Stimulated activated CD4-positive, alpha-beta T cell treated with anti-CD3 and anti-CD28 coated beads, Interleukin-15, amount 100 ng/mL, for 48 hours (primary cell): ENCODE measurements around the gene GSTCD.
"Not testable (repeated sequence)": the region's sequence is repeated elsewhere in the genome, so short reads cannot be mapped to it uniquely, and the experiment has no call there.

Experiments
- DNase-seq, 2 donors: peaks; one replicate each; pipeline ENCODE4 v3.0.0-alpha.2; 2020; ENCODE audit warnings: low read depth in 2 of 2

GSTCD gene

DNA sequence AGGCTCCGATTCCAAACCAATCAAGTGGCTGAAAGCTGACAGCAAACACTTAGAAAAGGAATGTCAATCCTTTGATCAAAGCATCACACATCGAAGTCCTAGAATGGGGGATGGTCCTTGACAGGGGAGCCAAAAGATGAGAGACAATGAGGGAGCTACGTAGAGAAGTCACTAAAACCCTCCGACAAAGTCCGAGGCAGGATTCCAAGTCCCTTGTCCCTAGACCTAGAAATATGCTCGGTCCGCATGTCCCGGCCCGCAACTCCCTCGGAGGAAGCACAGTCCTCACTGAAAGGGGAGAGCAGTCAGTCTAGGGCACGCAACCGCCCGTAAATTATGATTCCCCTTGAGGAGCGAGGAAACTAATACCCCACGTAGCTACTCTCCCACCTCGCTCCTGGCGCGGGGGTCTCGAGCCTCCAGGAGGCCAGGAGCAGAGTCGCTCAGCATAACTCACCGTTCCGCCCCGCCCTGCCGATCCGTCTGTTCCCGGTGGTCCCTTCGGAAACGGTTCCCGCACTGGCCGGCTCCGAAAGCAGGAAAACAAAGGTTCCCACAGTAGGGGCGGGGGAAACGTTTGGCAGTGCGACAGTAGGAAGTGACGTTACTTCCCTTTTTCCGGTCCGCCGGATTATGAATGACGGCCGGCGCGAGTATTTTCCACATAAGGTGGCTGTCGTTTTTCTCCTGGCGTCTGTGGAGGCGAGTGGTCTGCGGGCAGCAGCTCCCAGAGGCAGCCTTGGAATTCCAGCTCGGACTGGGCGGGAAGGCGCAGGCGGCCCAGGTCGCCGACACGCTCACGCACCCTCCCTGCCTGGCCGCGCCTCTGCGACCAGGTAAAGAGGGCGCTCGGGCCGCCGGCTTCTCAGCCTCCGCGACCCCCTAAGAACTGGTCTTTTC is at the start of gene GSTCD, which contains the start of gene INTS12:
Gene GSTCD, plus strand, starts transcription at position 604 of the 900 bp plus-strand sequence. CDS start 8,830 bp downstream, outside the sequence.
Gene INTS12, minus strand, starts transcription at position 509 of the 900 bp plus-strand sequence. CDS start 8,684 bp downstream, outside the sequence.
- peak; percentile 83 to 85 for DNase-seq

GRCh38 chr4:105659190-105659589 is 49.4 kb upstream of the GSTCD start:
- no peak for DNase-seq

DNA sequence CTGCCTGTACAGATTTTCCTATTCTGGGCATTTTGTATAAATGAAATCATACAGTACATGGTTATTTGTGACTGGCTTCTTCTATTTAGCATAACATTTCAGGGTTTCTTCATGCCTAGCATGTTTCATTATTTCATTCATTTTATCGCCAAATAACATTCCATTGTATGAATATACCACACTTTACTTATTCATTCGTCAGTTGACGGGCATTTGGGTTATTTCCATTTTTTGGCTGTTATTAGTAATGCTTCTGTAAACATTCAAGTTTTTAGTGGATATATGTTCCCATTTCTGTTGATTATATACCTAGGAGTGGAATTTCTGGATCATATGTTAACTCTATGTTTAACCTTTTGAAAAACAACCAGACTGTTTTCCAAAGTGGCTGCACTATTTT is 47.6 kb upstream of the GSTCD start:
- no peak for DNase-seq

- DNase-seq, result no peak
Measured at GRCh38 chr4:105662935-105663675, 45.5 kb upstream of the GSTCD start.

DNA sequence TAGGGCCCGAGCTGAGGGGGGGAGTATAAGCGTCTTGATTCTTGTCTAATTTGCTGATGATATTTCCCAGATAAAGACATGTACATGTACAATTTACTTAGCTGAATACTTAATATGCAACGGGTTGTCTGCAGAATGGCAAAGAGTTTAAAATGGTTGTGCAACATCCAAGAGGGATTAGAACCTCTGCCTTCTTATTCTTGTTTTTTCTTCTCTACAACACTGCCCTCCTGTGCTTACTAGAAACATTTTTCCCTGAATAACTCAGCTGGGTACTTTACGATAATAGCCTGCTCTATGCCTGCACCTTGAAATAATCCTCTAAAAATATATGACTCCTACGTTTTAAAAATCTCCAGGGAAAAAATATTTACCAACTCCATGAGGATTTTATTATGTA is 41.9 kb upstream of the GSTCD start:
- no peak for DNase-seq

- DNase-seq, result no peak
Measured at GRCh38 chr4:105670684-105671083, 37.9 kb upstream of the GSTCD start.

- no peak for DNase-seq
Measured at GRCh38 chr4:105671301-105671700, 37.3 kb upstream of the GSTCD start.

- no peak for DNase-seq
Measured at GRCh38 chr4:105674011-105674410, 34.6 kb upstream of the GSTCD start.

- no peak for DNase-seq
Measured at GRCh38 chr4:105677709-105678108, 30.9 kb upstream of the GSTCD start.

GRCh38 chr4:105679186-105679585 is 29.4 kb upstream of the GSTCD start:
- DNase-seq, result no peak

- no peak for DNase-seq
Measured at GRCh38 chr4:105683038-105683437, 25.5 kb upstream of the GSTCD start.

GRCh38 chr4:105686571-105686970 is 22.0 kb upstream of the GSTCD start:
- DNase-seq, result no peak

DNA sequence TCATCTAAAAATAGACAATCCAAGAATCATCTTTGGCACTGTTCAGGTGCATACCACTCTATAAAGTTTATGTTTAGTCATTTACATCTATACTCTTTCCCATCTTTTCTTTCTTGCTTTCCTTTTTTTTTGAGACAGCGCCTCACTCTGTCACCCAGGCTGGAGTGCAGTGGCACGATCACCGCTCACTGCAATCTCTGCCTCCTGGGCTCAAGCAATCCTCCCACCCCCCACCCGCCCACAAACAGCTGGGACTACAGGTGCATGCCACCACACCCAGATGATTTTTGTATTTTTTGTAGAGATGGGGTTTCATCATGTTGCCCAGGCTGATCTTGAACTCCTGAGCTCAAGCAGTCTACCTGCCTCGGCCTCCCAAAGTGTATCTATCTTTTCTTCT is 13.8 kb upstream of the GSTCD start:
- not testable (repeated sequence) for DNase-seq

GRCh38 chr4:105695832-105696231 is 12.8 kb upstream of the GSTCD start:
- DNase-seq, result not testable (repeated sequence)

GRCh38 chr4:105698607-105699006 is 10.0 kb upstream of the GSTCD start:
- no peak for DNase-seq

DNA sequence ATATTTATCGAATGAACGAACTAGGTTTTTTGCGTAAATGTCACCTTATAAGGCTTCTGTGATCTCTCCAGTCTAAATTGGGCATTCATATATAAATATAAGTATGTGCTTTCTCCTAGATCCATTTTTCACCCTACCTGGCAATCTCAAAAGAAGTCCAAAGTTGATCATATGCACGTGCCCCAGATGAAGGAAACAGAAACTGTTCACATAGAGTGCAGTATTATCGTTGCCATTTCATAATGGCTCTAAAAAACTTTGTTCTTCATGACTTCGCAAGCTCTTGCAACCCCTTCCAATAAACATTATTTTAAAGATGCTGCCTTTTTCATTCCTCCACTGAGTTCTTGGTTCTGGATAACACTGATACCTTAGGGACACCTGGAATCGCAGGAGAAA is 803 bp upstream of the GSTCD start:
- DNase-seq, result no peak

DNA sequence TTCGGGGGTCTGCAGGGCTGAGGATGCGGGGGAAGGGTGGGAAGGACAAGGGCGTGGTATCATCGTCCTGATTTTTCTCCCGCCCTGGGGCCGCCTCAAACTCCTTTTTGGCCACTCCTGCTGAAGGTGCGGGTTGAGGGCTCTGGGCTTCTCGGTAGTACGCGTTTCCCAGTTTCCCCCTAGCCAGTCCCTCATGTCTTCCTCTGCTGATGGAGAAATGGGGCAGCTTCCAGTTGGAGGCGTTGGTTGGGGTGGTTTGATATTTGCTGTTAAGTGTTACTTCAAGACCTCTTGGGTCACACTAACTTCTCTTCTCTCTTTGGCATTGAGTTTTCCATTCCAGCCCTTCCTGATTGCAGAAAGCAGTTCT is 482 bp downstream of the GSTCD start:
- peak in 1 of 2 donors; percentile 0 for DNase-seq

GRCh38 chr4:105710012-105710600 is 1.5 kb downstream of the GSTCD start:
- DNase-seq, result no peak

GRCh38 chr4:105710678-105711077 is 2.1 kb downstream of the GSTCD start:
- DNase-seq, result no peak

- no peak for DNase-seq
Measured at GRCh38 chr4:105712766-105713165, 4.2 kb downstream of the GSTCD start.

DNA sequence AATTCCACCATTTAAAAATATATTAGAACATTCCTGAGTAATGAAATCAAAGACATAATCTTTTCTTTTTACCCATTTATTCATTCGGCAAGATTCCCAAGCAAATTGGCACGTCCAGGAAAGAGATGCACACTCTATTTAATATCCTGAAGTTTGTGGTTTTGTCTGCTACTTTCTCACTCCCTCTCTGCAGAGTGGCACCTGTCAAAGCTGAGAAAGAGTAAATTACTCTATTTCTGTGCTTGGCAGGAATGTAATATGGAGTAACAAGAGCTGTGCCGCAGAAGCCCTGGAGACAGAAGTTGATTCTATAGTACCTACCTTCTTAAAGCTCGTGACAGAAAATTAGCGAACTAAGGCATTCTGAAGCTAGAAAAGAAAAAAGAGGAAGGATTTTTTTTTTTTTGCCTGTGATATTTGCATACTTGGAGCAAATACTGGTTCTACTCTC is 5.5 kb downstream of the GSTCD start:
- no peak for DNase-seq

DNA sequence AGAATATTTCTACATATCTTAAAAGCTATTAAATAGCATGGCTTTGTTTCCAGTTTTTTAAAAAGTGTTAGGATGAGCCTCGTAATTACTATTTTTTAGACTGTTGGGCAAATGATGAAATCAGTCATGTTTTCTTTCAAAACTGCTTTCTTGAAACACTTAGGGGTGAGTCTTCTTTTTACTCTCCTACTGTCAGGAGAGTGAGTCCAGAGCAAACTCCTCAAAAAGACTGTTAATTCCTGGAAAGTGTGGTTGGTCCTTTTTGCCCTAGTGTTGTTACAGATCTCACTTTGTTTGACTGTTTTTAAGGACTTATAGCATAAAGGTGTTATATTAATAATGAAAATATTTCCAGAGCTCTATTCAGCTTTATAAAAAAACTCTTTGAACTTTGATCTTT is 6.3 kb downstream of the GSTCD start:
- no peak for DNase-seq
